Activated CD4-positive, alpha-beta T cell treated with anti-CD3 and anti-CD28 coated beads, Interleukin-2, amount 50 U/mL, for 24 hours (primary cell): ENCODE data around the gene P2RY11.

Source experiments
- DNase-seq, 2 donors: peaks; one replicate each; pipeline ENCODE4 v3.0.0-alpha.2; 2020; ENCODE audit warnings: low read depth in 1 of 2, low spot score in 1 of 2

Gene P2RY11

DNA sequence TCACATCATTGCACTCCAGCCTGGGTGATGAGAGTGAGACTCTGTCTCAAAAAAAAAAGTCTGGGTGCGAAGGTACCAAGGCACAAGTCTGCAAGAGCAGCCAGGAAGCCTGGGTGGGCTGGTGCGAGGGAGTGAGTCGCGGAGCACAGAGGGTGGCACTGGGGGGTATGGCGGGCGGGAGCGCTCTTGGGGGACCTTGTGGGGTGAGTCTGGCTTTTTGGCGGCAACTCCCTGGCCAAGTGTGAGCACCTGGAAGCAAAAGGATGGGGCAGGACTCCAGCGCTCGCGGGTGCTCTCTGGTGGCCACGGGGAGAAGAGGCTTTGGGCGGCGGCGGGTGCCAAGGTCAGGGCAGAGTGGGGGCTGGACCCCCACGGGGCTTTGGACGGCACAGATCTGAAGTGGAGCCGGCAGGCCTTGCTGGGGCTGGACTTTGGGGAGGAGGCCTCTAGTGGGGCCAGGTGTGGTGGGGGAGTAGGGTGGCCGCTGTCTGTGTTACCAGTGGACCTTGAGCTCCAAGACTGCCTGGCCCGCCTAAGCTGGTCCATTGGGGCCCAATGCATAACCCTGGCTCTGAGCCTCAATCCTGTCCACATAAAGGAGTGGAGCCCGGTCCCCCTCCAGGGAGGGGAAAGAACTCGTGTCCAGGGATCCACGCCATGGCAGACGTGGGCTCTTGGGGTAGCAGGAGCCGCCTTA, 1.6 kb downstream of the P2RY11 start:
- DNase-seq, result peak in 1 of 2 donors; percentile 62

DNA sequence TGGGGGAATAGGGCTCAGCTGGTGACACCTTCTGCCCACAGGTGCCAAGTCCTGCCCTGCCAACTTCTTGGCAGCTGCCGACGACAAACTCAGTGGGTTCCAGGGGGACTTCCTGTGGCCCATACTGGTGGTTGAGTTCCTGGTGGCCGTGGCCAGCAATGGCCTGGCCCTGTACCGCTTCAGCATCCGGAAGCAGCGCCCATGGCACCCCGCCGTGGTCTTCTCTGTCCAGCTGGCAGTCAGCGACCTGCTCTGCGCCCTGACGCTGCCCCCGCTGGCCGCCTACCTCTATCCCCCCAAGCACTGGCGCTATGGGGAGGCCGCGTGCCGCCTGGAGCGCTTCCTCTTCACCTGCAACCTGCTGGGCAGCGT, 2.1 kb downstream of the P2RY11 start:
- DNase-seq, result peak in 1 of 2 donors; percentile 24

DNA sequence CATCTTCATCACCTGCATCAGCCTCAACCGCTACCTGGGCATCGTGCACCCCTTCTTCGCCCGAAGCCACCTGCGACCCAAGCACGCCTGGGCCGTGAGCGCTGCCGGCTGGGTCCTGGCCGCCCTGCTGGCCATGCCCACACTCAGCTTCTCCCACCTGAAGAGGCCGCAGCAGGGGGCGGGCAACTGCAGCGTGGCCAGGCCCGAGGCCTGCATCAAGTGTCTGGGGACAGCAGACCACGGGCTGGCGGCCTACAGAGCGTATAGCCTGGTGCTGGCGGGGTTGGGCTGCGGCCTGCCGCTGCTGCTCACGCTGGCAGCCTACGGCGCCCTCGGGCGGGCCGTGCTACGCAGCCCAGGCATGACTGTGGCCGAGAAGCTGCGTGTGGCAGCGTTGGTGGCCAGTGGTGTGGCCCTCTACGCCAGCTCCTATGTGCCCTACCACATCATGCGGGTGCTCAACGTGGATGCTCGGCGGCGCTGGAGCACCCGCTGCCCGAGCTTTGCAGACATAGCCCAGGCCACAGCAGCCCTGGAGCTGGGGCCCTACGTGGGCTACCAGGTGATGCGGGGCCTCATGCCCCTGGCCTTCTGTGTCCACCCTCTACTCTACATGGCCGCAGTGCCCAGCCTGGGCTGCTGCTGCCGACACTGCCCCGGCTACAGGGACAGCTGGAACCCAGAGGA, 2.6 kb downstream of the P2RY11 start:
- peak in 1 of 2 donors; percentile 32 for DNase-seq

DNA sequence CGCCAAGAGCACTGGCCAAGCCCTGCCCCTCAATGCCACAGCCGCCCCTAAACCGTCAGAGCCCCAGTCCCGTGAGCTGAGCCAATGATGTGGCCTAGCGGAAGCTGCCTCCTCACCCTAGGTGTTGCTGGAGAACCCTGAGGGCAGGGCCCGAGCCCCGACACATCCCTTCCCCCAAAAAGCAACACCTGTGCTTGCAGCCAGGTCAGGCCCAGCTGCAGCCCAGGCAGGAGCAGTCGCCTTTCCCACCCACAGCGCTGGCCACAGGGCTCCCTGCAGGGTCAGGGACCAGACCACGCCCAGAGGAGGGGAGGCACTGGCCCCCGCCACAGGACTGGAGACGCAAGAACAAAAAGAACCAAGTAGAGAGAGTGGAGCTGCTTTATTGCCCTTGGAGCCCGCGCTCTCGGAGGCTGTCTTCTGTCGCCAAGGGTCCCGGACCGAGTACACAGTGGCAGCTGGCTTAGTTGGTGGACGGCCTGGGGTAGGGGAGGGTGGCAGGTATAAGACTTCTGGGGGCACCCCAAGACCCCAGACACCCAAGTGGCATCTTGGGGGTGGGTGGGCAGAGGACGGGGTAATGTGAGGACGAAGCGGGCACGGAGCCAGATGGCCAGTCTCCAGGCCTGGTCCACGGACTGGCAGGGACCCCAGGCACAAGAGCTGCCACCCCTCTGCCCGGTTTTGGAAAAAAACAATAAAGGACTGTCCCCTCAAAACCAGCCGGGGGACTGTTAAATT, 3.3 kb downstream of the P2RY11 start:
- peak in 1 of 2 donors; percentile 24 for DNase-seq

DNA sequence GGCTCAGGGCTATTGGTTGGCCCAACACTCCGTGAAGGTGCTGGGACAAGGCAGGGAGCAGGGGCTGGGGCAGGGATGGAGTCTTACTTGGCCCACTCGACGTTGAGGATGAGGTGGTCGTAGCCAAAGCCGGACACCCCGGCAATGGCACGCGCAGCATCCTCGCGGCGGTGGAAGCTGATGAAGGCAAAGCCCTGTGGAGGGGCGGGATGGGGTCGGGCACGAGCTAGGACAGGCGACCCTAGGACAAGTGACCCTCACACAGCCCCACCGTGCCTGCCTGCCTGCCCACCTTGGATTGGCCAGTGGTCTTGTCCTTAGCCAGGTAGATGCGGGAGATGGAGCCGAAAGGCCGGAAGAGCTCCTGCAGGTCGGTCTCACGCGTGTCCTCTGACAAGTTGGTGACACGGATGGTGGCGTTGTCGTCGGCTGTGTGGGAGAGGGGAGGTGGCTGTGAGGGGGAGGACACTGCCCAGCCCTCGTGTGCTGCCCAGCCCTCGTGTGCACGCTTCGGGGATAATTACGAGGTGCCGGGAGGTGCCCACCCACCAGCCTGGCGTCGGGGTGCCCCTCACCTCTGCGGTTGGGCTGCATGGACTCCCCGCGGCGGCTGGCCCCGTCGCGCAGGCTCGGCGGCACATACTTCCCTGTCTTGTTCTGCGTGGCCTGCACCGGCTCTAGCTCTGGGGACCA, 4.0 kb downstream of the P2RY11 start:
- no peak for DNase-seq

DNA sequence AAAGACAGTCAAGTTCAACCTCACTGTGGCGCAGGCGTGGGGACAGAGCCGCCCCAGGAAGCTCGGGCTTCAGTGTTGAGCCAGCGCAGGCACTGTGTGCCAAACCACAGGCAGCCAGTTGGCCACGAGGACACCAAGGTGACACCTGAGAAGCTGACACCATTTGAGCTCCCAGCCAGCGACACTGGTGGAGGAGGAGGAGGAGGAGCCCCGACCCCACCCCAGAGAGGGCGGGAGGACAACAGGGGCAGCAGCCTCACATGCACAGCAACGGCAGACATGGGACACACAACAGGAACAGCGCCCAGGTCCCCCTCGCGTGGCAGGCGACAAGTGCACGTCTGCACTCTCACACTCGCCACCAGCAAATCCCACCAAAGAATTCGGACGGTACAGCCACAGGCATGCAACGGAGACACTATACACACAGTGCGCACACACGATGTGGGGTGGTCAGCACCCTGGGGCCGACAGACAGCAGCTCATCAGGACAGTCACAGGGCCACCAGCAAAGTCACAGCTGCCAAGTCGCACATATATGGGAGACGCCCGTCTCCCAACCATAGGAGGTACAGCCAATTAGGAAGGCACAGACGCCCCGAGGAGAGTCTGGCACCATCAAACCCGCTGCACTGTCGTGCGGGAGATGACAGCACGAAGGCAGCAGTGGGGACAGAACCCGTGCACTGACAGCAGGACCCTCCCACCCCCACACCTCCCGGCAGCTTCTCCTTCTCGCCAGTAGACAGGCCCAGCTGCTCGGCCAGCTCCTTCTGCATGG, 4.8 kb downstream of the P2RY11 start:
- DNase-seq, result no peak

DNA sequence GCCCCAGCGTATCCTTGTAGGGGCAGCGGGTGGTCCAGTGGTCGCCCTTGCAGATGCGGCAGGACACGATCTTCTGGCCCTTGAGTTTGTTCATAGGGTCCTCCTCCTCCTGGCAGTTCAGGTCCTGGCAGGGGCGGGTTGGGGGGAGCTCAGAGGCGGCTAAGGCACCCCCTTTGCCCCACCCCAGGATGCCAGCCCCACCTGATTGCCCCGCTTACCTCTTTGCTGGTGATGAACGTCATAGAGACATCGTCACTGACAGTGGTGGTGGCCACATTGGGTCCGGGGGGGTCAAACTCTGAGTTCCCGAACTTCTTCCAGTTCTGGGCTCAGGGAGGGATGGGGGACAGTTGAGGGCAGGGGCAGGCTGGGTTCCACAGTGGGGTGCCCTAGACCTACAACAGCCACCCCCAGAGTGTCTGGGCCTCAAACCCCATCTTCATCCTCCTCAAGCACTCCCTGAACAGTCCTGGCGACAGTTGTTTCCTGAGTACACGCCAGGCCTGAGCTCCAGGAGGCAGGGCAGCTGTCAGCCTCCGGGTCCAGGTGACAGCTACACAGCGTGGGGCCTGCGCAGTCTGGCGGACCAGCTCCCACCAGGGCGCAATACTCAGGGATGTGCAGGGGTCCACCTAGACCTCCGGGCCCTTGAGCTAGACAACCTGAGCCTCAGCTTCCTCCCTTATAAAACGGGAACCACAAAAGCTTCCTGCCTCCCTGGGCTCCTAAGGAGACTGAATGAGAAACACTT, 5.5 kb downstream of the P2RY11 start:
- DNase-seq, result no peak

DNA sequence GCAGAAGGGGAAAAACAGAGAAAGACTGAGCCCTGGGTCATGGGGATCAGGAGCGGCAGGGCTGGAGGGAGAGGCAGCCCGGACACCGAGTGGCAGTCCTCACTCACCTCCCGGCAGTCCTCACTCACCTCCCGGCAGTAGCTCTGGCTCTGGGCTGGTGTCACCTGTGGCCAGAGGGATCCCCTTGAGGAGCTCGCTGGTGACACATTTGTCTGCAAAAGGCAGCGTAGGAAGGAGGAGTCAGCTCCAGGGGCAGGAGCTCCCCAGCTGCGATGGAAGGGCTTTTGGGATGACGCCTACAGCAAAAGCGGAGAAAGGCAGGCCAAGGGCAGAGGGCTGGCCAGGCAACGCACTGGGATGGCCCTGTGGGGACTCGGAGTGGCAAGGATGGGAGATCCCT, 7.5 kb downstream of the P2RY11 start:
- DNase-seq, result no peak

DNA sequence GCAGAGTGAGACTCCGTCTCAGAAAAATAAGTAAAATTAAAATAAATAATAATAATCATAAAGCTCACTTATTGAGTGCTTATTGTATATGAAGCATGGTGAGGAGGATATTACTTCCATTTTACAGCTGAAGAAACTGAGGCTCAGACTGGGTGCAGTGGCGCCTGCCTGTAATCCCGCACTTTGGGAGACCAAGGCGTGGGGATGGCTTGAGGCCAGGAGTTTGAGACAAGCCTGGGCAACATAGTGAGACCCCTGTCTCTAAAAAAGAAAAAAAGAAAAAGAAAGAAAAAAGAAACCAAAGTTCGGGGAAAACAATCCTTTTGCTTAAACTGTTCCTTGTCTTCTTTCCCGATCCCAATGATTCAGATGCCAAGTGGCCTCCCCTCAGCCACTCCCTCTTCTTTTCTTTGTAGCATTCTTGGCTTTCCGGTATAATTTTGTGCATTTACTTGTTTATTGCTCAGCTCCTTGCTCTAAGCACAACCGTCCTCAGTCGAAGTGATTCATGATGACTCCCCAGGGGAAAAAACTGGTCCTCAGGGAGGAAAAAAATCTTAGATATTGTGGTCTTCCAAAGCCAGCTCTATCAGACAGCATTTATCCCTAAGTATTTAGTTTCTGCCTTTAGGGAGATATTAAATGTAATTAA, 9.2 kb downstream of the P2RY11 start:
- no peak for DNase-seq

DNA sequence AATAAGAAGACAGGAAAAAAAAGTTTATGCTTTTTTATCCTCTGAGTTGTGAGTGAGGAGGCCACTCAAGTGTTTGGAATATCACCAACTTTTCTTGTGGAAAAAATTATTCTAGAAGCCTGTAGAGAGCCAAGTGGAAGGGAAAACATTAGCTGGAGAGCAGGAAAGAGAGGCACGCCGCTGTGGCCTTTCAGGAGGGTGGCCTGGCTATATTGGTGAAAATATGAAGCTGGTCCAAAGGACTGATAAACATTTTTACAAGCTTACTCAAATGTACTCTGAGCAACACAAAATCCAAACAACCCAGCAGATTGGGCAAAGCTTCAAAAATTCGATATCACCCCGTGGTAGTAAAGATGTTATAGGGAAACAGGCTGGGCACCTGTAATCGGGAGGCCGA, 10.6 kb downstream of the P2RY11 start:
- no peak for DNase-seq

DNA sequence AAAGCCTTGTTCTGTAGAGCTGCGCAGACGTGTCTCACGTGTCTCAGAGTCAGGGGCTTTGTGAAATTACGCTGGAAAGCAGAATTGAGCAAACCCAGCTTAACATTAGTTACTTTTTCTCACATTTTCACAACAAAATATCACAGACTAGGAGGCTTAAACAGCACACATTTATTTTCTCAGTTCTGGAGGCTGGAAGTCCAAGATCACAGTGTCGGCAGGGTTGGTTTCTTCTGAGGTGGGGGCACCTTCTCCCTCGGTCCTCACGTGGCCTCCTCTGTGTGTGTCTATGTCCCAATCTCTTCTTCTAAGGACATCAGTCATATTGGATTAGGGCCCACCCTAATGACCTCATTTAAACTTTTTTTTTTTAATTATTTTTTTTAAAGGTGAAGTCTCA, 12.9 kb downstream of the P2RY11 start:
- DNase-seq, result no peak

DNA sequence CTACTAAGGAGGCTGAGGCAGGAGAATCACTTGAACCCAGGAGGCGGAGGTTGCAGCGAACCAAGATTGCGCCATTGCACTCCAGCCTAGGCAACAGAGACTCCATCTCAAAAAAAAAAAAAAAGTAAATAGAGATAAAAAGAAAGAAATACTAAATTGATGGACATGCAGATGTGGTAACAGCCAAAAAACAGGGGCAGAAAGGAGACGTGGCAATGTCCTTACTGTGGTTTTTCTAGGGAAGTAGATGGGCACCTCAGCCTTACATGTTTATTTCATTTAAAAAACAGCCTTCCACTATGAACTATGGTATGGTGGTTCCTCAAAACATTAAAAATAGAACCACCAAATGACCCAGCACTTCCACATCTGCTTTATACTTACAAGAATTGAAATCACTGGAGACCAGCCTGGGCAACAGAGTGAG, 14.7 kb downstream of the P2RY11 start:
- no peak for DNase-seq

DNA sequence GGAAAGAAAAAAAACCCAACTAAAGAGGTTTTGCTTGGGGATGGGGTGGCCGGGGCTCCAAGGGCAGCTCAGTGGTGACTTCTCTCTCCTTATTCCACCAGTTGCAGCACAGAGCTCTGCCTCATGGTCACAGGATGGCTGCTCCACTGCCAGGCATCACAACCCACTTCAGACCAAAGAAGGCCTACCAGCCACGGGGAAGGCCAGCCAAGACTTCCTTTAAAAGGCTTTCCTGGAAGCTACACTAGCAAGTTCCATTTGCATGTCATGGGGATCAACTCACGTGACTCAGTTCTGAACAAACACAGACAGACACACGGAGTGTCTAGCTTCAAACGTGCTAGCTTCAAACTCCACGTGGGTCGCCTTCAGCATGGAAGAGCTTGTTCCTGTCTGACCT, 21.4 kb downstream of the P2RY11 start:
- DNase-seq, result no peak

DNA sequence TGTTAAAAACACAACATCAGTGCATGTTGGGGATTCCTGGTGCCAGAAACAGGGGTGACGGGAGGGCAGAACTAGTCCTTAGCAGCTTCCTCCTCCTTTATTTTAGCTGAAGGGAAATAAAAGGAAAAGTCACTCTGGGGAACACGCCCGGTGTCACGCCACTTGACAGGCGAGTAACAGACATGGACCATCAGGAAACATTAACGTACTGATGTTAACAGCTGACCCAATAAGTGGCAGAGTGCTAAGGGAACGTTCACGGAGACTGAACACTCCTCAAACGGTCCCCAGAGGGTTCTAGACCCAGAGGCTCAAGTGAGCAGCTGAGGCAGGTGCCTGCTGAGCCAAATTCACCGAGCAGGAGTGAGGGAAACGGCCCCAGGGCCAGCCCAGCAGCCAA, 22.1 kb downstream of the P2RY11 start:
- DNase-seq, result no peak

DNA sequence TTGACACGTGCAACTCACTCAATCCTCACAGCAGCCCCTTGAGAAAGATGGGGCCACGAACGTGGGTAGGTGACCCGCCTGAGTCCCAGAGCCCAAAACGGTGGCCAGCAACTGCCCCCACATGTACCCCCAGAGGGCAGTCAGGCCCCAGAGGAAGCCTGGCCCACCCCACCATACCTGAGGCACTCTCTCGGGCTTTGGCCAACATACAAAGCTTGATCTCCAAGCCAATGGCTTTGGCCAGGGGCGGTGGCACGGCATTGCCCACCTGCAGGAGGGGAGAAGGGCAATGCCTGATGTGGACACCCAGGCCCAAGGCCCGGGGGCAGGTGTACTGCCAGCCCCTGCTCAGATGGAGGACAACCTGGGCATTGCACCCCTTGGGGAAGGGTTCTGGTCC, 22.5 kb downstream of the P2RY11 start:
- DNase-seq, result no peak

DNA sequence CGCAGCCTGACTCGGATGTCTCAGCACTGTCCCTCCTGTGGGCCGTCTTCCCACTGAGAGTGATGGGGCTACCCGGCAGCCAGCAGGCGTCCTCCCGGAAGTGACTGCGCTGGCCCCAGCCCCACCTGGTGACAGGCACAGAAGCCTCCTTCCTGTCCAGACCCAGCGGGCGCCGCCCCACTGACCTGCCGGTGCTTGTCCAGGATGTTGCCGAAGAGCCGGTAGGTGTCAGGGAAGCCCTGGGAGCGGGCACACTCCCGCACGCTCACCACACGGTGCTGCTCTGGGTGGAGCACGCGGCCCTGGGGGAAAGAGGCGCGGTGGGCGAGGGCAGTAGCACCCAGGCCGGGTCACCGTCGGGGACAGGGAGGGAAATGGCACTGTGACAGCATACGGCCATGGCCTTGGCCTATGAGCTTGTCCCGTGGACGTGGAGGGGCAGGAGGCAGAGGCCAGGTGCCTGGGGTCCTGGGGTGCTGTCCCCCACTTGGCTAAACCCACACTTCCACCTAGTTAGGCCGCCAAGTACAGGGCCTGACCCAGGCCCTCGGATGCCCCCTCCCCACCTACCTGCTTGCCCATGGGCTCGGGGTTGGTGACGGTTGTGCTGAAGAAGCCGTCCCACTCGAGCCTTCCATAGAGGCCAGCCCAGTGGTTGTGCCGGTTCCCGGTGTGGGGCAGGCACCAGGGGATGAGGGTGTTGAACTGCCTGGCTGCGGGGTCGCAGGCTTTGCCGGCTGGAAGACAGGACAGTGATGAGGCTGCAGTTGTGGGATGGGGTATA, 24.2 kb downstream of the P2RY11 start:
- no peak for DNase-seq

DNA sequence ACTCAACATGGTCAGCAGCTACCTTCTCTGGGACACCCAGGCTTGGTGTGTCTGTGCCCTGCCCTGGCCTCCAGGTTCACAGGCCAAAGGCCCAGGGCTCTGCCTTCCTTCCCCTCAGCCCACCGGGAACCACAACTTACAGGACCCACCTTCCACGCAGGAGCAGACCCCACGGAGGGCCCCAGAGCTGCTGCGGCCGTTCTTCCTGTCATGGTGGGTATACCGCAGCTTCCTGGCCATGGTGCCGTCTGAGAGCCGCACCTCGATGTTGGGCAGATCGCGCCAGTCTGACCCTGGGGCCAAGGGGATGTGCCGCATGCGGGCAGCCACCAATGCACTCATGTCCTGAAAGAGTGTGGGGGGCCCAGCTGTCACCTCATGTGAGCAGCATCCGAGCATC, 25.4 kb downstream of the P2RY11 start:
- no peak for DNase-seq

DNA sequence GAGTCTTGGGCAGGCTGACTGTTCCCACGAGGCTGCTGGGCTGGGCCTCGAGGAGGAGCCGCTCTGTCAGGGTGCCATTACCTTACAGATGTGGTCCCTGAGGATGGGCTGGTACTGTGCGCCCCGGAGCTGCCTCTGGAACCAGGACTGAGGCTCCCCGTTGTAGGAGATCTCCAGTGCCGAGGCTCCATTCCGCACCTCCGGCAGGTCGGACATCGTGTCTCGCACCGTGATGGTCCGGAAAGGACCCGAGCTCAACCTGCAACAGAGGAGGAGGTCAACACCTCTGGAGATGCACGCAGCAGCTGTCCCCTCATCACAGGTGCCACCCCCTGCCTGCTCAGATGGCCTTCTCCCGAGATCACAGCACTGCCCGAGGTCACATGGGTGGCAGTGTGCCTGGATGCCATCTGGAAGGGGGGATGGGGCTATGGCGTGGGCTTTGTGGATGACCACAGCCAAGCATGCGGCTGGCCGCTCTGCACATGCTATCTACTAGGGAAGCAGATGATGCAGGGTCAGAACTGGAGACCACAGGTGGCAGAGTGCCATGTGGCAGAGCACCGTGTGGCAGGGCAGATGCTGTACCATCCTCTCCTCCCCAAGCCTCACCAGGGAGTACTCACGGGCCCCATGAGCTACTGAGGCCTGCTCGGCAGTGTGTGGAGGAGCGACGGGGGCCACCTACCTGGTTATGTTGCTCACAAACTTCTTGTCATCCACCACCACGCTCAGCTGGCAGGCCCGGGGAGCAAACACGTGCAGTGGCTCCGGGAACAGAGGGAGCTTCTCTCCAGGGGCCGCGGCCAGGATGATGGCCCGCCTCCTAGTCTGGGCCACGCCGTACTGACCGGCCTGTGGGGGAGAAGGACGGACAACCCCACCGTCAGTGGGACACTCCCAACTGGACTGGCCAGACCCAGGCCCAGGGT, 26.5 kb downstream of the P2RY11 start:
- no peak for DNase-seq
